Neural progenitor cell (in vitro differentiated cells): Measurements from ENCODE around the gene CABP4. TPM values are rescaled to one million over a fixed set of nuclear protein-coding genes. Genes with fewer than 3 reads are reported as not detected.
A peak's percentile ranks its signal among the peaks of the same experiment; 100 is the strongest.

Experiments
- DNase-seq: peaks from one replicate; pipeline ENCODE4 v3.0.0-alpha.2; 2016; ENCODE audit warnings: low spot score
- H2AFZ ChIP-seq: fragments of 200-600 bp; sonication (generic); replicated peaks from 2 replicates; pipeline ENCODE4 v1.6.1; 2016; ENCODE audit warnings: antibody characterized with exemption
- H3F3A ChIP-seq: fragments of 200-600 bp; sonication (generic); 2 replicates; pipeline ENCODE4 v1.6.1; 2016; ENCODE audit warnings: antibody characterized with exemption, low read depth
- H3K27ac ChIP-seq: fragments of 200-600 bp; sonication (generic); 2 replicates; pipeline ENCODE4 v1.5.1; 2016; ENCODE audit warnings: mild to moderate bottlenecking
- H3K27me3 ChIP-seq: fragments of 200-600 bp; sonication (generic); 2 replicates; pipeline ENCODE4 v1.6.1; 2016; ENCODE audit warnings: mild to moderate bottlenecking, moderate library complexity
- H3K36me3 ChIP-seq: fragments of 200-600 bp; sonication (generic); 2 replicates; pipeline ENCODE4 v1.5.1; 2016
- H3K4me1 ChIP-seq: fragments of 200-600 bp; sonication (generic); 2 replicates; pipeline ENCODE4 v1.6.1; 2016; ENCODE audit warnings: mixed run types
- H3K4me2 ChIP-seq: fragments of 200-600 bp; sonication (generic); 2 replicates; pipeline ENCODE4 v1.6.1; 2016
- H3K4me3 ChIP-seq: fragments of 200-600 bp; sonication (generic); 2 replicates; pipeline ENCODE4 v1.5.1; 2016
- H3K79me2 ChIP-seq: fragments of 200-600 bp; sonication (generic); 2 replicates; pipeline ENCODE4 v1.6.1; 2016; ENCODE audit warnings: low read depth
- H3K9ac ChIP-seq: fragments of 200-600 bp; sonication (generic); 2 replicates; pipeline ENCODE4 v1.6.1; 2016
- H3K9me3 ChIP-seq: fragments of 200-600 bp; sonication (generic); 2 replicates; pipeline ENCODE4 v1.5.1; 2016; ENCODE audit warnings: low read depth
- H4K20me1 ChIP-seq: fragments of 200-600 bp; sonication (generic); 2 replicates; pipeline ENCODE4 v1.6.1; 2016; ENCODE audit warnings: low read depth
- H3K27ac Mint-ChIP-seq: 3 replicates; pipeline ENCODE4 v1.8.0; 2021; ENCODE audit warnings: mixed read lengths
- H3K27me3 Mint-ChIP-seq: 2 replicates; pipeline ENCODE4 v1.8.0; 2022; ENCODE audit warnings: low read depth, mild to moderate bottlenecking, inconsistent platforms, moderate library complexity, mixed read lengths; ENCODE audit not compliant: insufficient read depth
- H3K36me3 Mint-ChIP-seq: 3 replicates; pipeline ENCODE4 v1.8.0; 2021; ENCODE audit warnings: mixed read lengths
- H3K4me1 Mint-ChIP-seq: 3 replicates; pipeline ENCODE4 v1.8.0; 2021; ENCODE audit warnings: mixed read lengths
- H3K4me3 Mint-ChIP-seq: 3 replicates; pipeline ENCODE4 v1.8.0; 2021; ENCODE audit warnings: mild to moderate bottlenecking, moderate library complexity, mixed read lengths
- H3K9me3 Mint-ChIP-seq: 3 replicates; pipeline ENCODE4 v1.8.0; 2020; ENCODE audit warnings: mixed read lengths
- EZH2 ChIP-seq: fragments of 200-600 bp; sonication (generic); IDR thresholded peaks from 2 replicates; pipeline ENCODE4 v1.6.1; 2017; ENCODE audit warnings: antibody characterized with exemption, mild to moderate bottlenecking, moderate library complexity
- EZH2phosphoT487 ChIP-seq: fragments of 200-600 bp; sonication (generic); IDR thresholded peaks from 2 replicates; pipeline ENCODE4 v1.6.1; 2017; ENCODE audit warnings: antibody characterized with exemption
- total RNA-seq: library from RNA; depleted of rRNA; stranded (reverse); fragments of >200 nt; gene quantifications from 2 replicates; pipeline ENCODE4 v1.2.3, GENCODE V29; 2015; ENCODE audit warnings: low replicate concordance
- TF ChIP-seq, protein P1 (sequence below): fragments of 200-600 bp; sonication (generic); IDR thresholded peaks from 2 replicates; pipeline ENCODE4 v1.5.1; 2017; ENCODE audit warnings: antibody characterized with exemption, mild to moderate bottlenecking

Gene CABP4
- total RNA-seq, 1 donor from 2014 or later = not detected

DNA sequence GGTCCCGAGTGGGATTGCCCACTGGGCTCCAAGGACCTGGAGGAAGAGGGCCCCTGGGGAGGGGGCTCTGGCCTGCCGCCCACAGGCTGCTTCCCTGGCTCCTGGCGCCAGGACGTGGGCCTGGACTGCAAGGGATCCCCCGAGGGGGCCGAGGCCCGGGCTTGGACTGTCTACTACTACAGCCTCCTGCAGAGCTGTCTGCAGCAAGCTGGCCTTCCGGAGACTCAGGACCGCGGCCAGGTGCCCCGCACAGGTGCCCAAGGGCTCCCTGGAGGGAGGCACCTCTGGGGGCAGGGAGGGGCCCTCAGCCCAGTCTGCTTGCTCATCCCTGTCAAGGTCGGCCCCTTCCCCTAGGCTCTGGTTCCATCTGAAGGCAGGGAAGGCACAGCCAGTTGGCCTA is 37.7 kb upstream of the CABP4 start:
- Mint-ChIP-seq H3K27ac (no peak overlapping the region), H3K27me3 (peaks cover 23% of the 10 kb centered on the region), H3K4me1 (peaks cover 22% of the 10 kb centered on the region), H3K9me3 (no peaks in the 10 kb centered on the region), H3K36me3 (no peaks in the 10 kb centered on the region), H3K4me3 (no peak overlapping the region)
- Histone ChIP-seq H4K20me1 (no peaks in the 10 kb centered on the region), H3K27ac (no peak overlapping the region), H3K4me2 (no peak overlapping the region), H3F3A (peaks cover 17% of the 10 kb centered on the region), H3K79me2 (no peaks in the 10 kb centered on the region), H3K27me3 (peaks cover 56% of the 10 kb centered on the region), H2AFZ (no peak overlapping the region), H3K9me3 (no peaks in the 10 kb centered on the region), H3K9ac (no peak overlapping the region), H3K36me3 (no peaks in the 10 kb centered on the region), H3K4me3 (no peak overlapping the region), H3K4me1 (peaks cover 9% of the 10 kb centered on the region)
- TF ChIP-seq EZH2phosphoT487 = no peak
- TF ChIP-seq, protein P1, sequence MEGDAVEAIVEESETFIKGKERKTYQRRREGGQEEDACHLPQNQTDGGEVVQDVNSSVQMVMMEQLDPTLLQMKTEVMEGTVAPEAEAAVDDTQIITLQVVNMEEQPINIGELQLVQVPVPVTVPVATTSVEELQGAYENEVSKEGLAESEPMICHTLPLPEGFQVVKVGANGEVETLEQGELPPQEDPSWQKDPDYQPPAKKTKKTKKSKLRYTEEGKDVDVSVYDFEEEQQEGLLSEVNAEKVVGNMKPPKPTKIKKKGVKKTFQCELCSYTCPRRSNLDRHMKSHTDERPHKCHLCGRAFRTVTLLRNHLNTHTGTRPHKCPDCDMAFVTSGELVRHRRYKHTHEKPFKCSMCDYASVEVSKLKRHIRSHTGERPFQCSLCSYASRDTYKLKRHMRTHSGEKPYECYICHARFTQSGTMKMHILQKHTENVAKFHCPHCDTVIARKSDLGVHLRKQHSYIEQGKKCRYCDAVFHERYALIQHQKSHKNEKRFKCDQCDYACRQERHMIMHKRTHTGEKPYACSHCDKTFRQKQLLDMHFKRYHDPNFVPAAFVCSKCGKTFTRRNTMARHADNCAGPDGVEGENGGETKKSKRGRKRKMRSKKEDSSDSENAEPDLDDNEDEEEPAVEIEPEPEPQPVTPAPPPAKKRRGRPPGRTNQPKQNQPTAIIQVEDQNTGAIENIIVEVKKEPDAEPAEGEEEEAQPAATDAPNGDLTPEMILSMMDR = no peak
- TF ChIP-seq EZH2 = no peak
- DNase-seq = no peak

GRCh38 chr11:67418476-67419281 is 36.5 kb upstream of the CABP4 start:
- no peak overlapping the region for H3K4me3 Mint-ChIP-seq
- no peaks in the 10 kb centered on the region for H4K20me1 ChIP-seq
- H3K4me1 ChIP-seq = peaks cover 9% of the 10 kb centered on the region
- no peak overlapping the region for H3K4me3 ChIP-seq
- H3K27me3 Mint-ChIP-seq = peaks cover 25% of the 10 kb centered on the region
- no peaks in the 10 kb centered on the region for H3K36me3 ChIP-seq
- no peak for TF ChIP-seq EZH2phosphoT487
- TF ChIP-seq EZH2 = no peak
- TF ChIP-seq, protein P1 = no peak
- H3K9me3 ChIP-seq = no peaks in the 10 kb centered on the region
- no peak overlapping the region for H3K4me2 ChIP-seq
- DNase-seq = no peak
- H3K9ac ChIP-seq = no peak overlapping the region
- peaks cover 56% of the 10 kb centered on the region for H3K27me3 ChIP-seq
- H3K9me3 Mint-ChIP-seq = no peaks in the 10 kb centered on the region
- peaks cover 24% of the 10 kb centered on the region for H3K4me1 Mint-ChIP-seq
- H3K27ac ChIP-seq = no peak overlapping the region
- peaks cover 13% of the 10 kb centered on the region for H3F3A ChIP-seq
- H3K27ac Mint-ChIP-seq = no peak overlapping the region
- no peaks in the 10 kb centered on the region for H3K79me2 ChIP-seq
- H3K36me3 Mint-ChIP-seq = no peaks in the 10 kb centered on the region
- no peak overlapping the region for H2AFZ ChIP-seq

- H3K4me3 Mint-ChIP-seq = peak overlapping the region; percentile 81
- H2AFZ ChIP-seq = no peak overlapping the region
Measured at GRCh38 chr11:67419325-67420049, 35.7 kb upstream of the CABP4 start.

More at GRCh38 chr11:67419325-67420049, 35.7 kb upstream of the CABP4 start:
- Histone ChIP-seq H3K27ac (no peak overlapping the region), H3K9me3 (no peaks in the 10 kb centered on the region), H3K4me1 (peaks cover 9% of the 10 kb centered on the region), H3K4me3 (no peak overlapping the region), H3K9ac (no peak overlapping the region), H3K4me2 (peak overlapping the region; percentile 86), H3F3A (peaks cover 13% of the 10 kb centered on the region), H4K20me1 (no peaks in the 10 kb centered on the region), H3K27me3 (peaks cover 48% of the 10 kb centered on the region), H3K36me3 (no peaks in the 10 kb centered on the region), H3K79me2 (no peaks in the 10 kb centered on the region)
- Mint-ChIP-seq H3K9me3 (no peaks in the 10 kb centered on the region), H3K4me1 (peaks cover 25% of the 10 kb centered on the region), H3K36me3 (no peaks in the 10 kb centered on the region), H3K27me3 (peaks cover 25% of the 10 kb centered on the region), H3K27ac (no peak overlapping the region)
- TF ChIP-seq EZH2 (no peak), EZH2phosphoT487 (no peak)
- DNase-seq = no peak
